HG03097 (cell line): ENCODE results near the gene MLPH.

Experiments
- ATAC-seq: cut with Tn5 transposase; IDR thresholded peaks from one replicate; pipeline ENCODE4 v1.9.1; 2021; ENCODE audit not compliant: unreplicated experiment, low FRiP score

MLPH gene

DNA sequence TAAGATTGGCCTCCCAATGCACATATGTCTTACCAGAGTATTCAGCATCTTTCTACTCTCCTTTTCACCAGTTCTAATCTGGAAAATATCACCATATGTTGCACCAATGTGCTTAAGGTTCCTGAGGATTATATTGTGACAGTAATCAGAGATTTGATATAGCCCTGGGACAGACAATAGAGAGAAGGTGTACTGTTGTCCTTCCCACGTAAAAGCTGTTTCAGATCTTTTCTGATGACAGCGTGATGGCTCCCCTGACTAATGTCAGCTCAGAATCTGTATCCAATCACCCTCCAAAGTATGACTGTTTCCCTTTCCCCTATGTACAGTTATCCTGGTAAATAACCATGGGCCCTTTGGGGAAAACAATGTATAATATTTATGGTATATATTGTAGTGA, 9.0 kb upstream of the MLPH start:
- ATAC-seq, result no peak

- ATAC-seq, result no peak
Observed at GRCh38 chr2:237478979-237479378, 8.1 kb upstream of the MLPH start.

DNA sequence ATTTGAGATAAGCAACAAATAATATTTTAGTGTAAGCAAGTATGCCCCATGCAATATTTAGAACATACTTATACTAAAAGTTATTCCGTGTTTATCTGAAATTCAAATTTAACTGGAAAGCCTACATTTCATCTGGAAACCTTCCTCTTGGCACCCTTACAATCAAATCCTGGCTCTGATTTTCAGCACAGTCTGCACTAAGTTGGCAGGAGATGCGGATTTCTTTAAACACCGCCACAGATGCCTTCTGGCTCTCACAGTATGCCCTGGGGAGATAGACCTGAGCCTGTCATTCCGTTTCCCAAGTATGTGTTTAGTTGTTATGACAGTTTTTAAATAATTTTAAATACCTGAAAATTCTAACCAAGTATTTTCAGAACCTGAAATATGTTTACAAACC, 7.3 kb upstream of the MLPH start:
- no peak for ATAC-seq

DNA sequence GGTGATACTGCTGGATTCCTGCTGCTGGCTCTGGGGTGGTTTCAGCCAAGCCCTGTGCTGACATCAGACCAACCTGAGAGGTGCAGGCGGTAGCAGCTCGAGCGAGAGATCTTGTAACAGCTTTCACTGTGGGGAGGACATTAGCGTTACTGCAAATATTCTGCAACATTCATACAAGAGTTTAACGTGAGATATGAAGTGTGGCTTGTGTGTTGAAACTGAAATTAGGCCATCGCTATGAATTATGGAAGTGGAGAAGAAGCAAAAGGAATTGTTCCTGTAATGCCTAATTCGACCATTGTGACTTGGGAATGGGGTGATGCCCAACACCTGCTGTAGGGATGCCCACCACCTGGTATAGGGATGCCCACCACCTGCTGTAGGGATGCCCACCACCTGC, 6.5 kb upstream of the MLPH start:
- no peak for ATAC-seq

DNA sequence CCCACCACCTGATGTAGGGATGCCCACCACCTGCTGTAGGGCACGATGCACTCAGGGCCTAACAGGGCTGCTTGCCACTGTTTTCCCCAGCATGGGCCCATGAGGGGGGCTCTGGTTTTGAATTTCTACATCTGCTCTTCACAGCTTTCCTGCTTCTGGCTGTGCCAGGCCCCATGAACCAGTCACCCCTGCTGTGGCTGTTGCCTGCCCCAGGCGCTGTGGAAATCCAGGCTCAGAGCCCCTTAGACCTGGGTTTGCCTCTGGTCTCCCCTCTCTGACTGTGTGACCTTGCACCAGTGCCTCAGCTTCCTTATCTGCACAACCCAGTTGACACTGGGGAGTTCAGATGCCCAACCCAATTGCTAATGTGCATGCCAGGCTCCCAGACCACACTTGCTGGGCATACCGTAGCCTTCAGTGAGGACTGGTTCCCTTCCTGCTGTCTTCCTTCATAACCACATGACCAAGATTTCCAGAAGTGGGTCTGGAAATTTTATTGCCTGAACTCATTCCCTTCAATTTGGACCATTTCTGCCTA, 6.0 kb upstream of the MLPH start:
- ATAC-seq, result no peak

DNA sequence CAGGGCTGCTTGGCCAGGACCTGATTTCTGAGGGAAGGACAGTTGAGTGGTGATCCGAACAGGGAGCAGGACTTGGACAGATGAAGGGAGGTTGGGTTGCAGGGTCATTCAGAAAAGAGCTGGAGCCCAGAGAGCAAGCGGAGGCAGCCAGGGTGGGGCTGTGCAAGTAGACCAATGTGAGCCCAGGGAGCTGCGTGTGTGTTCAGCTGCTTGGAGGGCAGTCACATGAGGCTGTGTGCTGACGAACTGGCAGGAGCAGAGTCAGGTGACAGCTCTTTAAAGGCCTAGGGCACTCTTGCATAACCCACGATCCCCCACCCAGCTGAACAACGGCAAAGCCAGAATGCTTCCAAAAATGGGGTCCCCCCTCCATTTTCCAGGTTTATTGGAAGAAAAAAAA, 4.6 kb upstream of the MLPH start:
- ATAC-seq, result no peak

DNA sequence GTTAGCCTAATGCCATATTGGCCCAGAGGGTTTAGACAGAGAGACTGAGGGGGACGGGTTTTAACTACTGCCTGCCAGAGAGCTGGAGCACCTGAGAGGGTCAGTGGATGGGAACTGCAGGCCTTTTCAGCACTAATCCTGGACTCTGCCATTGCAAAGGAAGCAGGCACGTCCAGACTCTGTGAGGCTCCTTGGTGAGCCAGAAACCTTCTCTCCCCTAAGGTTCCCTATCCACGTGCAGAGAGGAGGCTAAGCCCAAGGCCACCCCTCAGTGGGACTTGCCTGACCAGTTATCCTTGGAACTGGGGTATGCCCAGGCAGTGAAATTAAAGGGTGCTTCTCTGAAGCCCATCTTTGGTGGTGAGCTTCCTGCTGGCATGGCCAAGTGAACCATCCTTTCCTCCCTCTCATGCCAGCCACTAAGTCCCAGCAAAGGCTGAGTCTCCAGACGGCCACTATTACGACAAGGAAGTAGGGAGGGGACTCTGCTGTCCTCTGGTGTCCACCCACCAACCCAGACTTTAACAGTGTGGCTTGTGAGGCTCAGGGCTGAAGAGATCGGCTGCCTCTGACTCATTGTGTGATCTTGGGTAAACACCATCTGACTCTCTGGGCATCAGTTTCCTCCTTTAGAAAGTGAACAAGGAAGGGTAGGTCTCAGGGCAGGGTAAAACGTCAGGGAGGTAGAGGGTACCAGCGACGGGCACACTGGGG, 3.9 kb upstream of the MLPH start:
- no peak for ATAC-seq

GRCh38 chr2:237485304-237485703, 1.7 kb upstream of the MLPH start:
- ATAC-seq, result no peak

GRCh38 chr2:237485844-237486243, 1.2 kb upstream of the MLPH start:
- no peak for ATAC-seq

- no peak for ATAC-seq
Observed at GRCh38 chr2:237486334-237486818, 675 bp upstream of the MLPH start.

GRCh38 chr2:237487496-237487895, 445 bp downstream of the MLPH start:
- no peak for ATAC-seq

- no peak for ATAC-seq
Observed at GRCh38 chr2:237488295-237488694, 1.2 kb downstream of the MLPH start.

- no peak for ATAC-seq
Observed at GRCh38 chr2:237488901-237489860, 2.1 kb downstream of the MLPH start.

GRCh38 chr2:237490009-237490711, 3.1 kb downstream of the MLPH start:
- no peak for ATAC-seq

DNA sequence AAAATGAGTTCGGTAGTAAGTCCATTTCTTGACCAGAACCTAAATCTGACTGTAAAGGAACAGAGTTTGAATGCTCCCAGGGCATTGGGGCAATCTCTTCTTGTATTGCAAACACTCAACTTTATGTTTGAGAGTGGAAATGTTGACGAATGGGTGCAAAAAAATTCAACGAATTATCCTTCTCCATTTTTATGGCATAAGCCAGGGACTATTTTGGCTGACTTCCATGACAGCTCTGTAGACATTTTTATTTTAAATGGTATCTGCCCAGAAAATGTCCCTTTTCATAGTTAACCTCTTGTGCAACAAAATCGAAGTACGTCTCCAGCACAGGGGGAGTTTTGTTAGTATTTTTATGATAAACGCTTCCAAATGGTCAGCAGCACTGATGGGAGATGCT, 3.7 kb downstream of the MLPH start:
- no peak for ATAC-seq

DNA sequence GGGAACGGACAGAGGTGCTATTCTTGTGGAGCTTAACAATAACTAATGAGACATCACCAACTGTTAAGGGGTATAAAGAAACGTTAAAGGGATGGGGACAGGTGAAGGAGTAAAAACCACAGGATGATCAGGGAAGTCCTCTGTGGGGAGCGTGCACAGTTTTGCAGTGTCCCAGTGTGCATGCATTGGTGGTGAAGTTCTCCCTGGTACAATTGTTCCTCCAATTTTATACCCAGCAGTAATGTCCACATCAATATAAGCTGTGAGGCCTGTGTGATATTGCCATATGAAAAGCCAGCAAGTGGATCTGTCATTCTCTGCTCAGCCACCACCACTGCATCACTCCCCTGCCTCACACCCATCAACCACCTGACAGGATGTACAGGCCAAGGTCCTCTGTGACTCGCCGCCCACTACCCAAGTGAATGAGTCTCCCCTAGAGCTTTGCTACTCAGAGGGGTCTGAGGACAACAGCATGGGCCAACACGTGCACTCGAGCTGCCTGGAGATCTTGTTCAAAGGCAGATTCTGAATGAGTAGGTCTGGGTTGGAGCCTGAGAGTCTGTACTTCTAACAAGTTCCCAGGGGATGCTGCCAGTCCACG, 4.6 kb downstream of the MLPH start:
- ATAC-seq, result no peak

DNA sequence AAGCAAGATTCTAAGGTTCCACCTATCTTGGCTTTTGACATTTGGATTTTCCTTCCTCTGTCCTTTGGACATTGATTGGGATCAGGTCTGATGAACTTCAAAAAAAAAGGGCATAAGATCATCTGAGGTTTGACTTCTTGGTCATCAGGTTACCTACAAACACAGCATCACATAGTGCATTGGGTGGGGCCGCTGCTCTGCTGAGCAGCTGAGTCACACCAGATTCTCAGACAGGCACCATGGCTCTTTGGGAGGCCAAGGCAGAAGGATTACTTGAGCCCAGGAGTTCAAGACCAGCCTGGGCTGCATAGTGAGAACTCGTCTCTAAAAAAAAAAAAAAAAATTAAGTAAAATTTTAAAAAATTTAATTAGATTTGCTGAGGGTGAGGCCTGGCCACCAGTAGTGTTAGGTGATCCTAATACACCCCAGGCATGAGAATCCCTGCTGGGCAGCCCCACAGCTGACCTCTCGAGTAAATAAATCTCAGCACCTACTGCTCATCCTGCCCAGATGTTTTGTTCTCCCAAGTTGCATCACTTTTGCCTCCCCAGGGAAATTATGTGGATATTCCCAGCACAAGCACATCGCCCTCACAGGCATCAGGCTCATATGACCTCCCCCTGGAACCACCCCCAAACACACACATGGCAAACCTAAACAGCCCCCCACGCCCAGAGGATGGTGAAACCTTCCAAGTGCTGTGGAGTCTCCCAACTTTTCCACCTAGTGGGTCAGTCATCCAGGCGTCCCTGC, 5.3 kb downstream of the MLPH start:
- ATAC-seq, result no peak

- no peak for ATAC-seq
Observed at GRCh38 chr2:237494066-237494465, 7.0 kb downstream of the MLPH start.

DNA sequence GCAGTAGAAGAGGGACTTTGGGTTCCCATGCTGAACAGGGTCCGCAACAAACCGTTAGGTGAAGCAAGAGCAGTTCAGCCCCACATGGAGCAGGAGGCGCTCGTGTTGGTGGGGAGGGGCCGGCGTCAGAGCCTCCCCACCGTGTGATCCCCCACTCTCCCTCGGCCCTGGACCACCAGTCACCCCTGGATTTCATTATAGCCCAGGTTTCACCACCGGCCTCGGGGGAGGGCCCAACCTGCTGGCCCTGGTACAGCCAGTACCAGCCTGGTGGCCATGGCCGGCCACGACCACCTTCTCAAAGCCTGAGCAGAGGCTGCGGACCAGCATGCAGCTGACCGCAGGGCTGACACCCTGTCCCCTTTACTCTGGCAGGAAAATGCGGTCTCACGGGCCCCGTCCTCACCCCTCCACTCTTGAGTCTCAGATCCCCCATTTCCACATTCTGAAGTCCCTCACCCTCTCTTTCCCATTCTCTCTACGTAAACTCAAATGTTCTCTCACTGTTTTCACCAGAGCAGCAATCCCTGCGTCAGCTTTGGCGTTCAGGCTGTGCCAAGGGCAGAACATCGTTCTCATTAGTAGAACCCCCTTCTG, 8.6 kb downstream of the MLPH start:
- no peak for ATAC-seq
